Endothelial cell (in vitro differentiated cells): ENCODE measurements around the gene SS18L1. TPM values are rescaled to one million over a fixed set of nuclear protein-coding genes. Genes with fewer than 3 reads are reported as not detected.
A peak's percentile ranks its signal among the peaks of the same experiment; 100 is the strongest.

Source experiments
- DNase-seq: peaks from one replicate; pipeline ENCODE4 v3.0.0; 2021; ENCODE audit warnings: low spot score
- H3K27ac Mint-ChIP-seq: one replicate; pipeline ENCODE4 v1.8.0; 2021; ENCODE audit warnings: mixed read lengths, inconsistent platforms; ENCODE audit not compliant: unreplicated experiment
- H3K27me3 Mint-ChIP-seq: one replicate; pipeline ENCODE4 v1.8.0; 2021; ENCODE audit warnings: mild to moderate bottlenecking, moderate library complexity, mixed read lengths, inconsistent platforms; ENCODE audit not compliant: unreplicated experiment
- H3K36me3 Mint-ChIP-seq: one replicate; pipeline ENCODE4 v1.8.0; 2021; ENCODE audit warnings: mild to moderate bottlenecking, low read depth, mixed read lengths, inconsistent platforms; ENCODE audit not compliant: unreplicated experiment
- H3K4me1 Mint-ChIP-seq: one replicate; pipeline ENCODE4 v1.8.0; 2021; ENCODE audit warnings: mild to moderate bottlenecking, mixed read lengths, inconsistent platforms; ENCODE audit not compliant: unreplicated experiment
- H3K4me3 Mint-ChIP-seq: one replicate; pipeline ENCODE4 v1.8.0; 2021; ENCODE audit warnings: mild to moderate bottlenecking, mixed read lengths, inconsistent platforms; ENCODE audit not compliant: unreplicated experiment
- H3K9me3 Mint-ChIP-seq: one replicate; pipeline ENCODE4 v1.8.0; 2021; ENCODE audit warnings: mixed read lengths, inconsistent platforms; ENCODE audit not compliant: unreplicated experiment
- total RNA-seq: library from RNA; stranded (reverse); fragmentation: NEBNext Ultra II Directional; extraction: Animal tissue kit (Norgen Biotek cat#: 25700); gene quantifications from one replicate; pipeline ENCODE4 v1.2.1, GENCODE V29; 2021; ENCODE audit not compliant: unreplicated experiment
- TF ChIP-seq, protein P1 (sequence below): fragments of 200-600 bp; sonication (generic); IDR thresholded peaks from one replicate; pipeline ENCODE4 v1.5.0; 2021; ENCODE audit warnings: antibody characterized with exemption; ENCODE audit not compliant: unreplicated experiment

The SS18L1 gene
- total RNA-seq, 1 donor from 2014 or later, result 17.5 TPM

DNA sequence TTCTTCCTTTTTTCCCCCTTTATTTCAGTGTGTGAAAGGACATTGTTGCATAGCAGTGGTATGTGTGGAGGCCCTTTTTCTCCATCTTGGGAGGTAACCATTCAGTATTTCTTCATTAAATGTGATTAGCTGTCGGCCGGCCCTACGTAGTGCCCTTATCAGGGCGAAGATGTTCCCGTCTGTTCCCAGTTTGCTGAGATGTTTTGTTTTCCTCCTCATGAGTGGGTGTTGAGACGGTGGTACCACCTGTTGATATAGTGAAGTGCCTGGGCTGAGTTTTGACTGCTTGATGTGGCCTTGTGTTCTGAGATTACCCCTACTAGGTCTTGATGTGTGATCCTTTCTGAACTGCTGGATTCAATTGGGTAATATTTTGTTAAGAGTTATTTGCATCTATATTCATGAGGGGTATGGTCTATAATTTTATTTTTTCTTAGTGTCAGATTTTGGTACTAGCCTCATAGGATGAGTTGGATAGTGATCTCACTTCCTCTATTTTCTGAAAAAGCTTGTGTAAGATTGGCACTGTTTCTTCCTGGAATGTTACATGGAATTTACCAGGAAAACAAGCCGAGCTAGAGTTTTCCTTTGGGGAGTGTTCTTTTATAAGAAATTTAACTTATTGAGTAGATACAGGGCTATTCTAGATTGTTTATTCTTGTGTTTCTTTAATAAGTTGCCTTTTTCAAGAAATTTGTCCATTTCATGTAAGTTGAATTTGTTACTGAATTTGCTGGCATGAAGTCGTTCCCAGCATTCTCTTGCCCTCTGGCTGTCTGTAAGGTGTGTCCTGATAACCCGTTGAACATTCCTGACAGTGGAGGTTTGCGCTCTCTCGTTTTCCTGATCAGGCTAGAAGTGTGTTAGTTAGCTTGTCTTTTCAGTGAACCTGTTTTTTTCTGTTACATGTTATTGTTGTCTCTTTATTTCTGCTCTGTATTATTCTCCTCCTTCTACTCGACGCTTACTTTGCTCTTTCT lies 43.6 kb downstream of the SS18L1 start:
- H3K27ac Mint-ChIP-seq, result peak overlapping the region; percentile 57
- no peaks in the 10 kb centered on the region for H3K9me3 Mint-ChIP-seq
- TF ChIP-seq, protein P1, sequence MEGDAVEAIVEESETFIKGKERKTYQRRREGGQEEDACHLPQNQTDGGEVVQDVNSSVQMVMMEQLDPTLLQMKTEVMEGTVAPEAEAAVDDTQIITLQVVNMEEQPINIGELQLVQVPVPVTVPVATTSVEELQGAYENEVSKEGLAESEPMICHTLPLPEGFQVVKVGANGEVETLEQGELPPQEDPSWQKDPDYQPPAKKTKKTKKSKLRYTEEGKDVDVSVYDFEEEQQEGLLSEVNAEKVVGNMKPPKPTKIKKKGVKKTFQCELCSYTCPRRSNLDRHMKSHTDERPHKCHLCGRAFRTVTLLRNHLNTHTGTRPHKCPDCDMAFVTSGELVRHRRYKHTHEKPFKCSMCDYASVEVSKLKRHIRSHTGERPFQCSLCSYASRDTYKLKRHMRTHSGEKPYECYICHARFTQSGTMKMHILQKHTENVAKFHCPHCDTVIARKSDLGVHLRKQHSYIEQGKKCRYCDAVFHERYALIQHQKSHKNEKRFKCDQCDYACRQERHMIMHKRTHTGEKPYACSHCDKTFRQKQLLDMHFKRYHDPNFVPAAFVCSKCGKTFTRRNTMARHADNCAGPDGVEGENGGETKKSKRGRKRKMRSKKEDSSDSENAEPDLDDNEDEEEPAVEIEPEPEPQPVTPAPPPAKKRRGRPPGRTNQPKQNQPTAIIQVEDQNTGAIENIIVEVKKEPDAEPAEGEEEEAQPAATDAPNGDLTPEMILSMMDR, result no peak
- H3K36me3 Mint-ChIP-seq, result peaks cover 5% of the 10 kb centered on the region
- no peak for DNase-seq
- no peak overlapping the region for H3K4me3 Mint-ChIP-seq
- peaks cover 10% of the 10 kb centered on the region for H3K4me1 Mint-ChIP-seq
- H3K27me3 Mint-ChIP-seq, result peaks cover 7% of the 10 kb centered on the region

DNA sequence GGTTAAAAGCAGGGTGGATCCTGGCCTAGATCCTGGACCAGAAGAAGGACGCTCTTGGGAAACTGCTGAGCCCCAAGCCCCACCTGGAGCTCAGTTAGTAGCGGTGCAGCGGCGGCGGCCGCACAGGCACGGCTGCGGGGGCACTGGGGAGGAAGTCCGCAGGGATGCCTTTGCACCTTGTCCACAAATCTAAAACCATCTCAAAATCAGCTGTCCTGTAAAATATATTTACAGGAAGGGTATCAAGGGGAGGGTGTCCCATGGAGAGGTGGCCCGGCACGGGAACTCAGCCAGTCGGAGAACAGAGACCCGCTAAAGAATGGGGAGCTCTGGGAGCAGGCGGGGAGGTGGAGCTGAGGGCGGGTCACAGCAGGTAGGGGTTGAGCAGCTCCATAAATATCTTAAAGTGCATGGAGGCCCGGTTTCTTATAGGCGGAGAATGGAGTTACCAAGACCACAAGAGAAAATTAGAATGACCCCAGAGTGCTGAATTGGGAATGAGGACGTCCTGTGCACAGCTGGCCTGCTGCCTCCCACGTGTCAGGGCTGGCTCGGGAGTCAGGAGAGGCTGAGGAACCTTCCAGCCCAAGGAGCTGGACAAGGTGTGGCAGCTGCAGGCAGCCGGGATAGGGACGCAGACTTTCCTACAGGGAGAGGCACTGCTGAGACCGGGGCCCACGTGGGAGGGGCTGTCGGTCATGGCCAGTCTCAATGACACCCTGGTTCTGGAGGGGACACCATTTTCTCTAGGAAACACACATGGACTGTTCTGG lies 47.3 kb downstream of the SS18L1 start:
- Mint-ChIP-seq H3K27ac (no peak overlapping the region), H3K27me3 (peaks cover 2% of the 10 kb centered on the region), H3K36me3 (peaks cover 5% of the 10 kb centered on the region), H3K4me1 (peaks cover 10% of the 10 kb centered on the region), H3K4me3 (no peak overlapping the region), H3K9me3 (no peaks in the 10 kb centered on the region)
- no peak for DNase-seq
- TF ChIP-seq, protein P1, result no peak

DNA sequence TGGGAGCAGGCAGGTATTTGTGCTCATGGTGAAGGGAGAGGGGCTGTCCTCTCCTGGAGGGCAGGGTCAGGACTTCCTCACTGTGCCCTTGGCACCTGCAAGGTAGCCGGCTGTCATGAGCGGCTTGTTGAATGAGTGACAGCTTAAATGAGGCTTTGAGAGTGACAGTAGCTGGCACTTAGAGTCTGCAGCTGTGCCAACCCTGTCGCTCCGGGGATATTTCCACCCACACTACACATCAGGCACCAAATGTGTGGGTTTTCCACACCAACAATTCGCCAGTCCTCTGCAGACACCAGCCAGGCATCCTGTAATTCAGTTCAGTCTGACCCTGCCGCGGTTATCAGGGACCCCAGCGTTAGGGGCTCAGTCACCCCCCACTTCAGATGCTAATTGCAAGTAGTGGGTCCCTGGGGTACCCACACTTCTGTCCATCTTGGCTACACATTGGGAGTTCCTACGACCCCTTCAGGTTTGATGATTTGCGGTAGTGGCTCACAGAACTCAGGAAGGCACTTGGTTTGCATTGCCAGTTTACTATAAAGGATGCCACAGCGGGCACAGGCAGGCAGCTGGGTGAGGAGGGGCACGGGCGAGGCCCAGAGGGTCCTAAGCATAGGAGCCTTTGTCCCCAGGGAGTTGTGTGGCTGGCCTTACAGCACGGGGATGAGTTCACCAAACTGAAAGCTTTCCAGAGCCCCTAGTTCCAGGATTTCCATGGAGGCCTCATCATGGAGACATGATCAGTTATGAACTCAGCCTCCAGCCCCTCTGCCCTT lies 48.4 kb downstream of the SS18L1 start:
- Mint-ChIP-seq H3K27me3 (peaks cover 2% of the 10 kb centered on the region), H3K27ac (no peak overlapping the region), H3K9me3 (no peaks in the 10 kb centered on the region), H3K36me3 (peaks cover 5% of the 10 kb centered on the region), H3K4me1 (peaks cover 7% of the 10 kb centered on the region), H3K4me3 (no peak overlapping the region)
- no peak for DNase-seq
- TF ChIP-seq, protein P1, result no peak

DNA sequence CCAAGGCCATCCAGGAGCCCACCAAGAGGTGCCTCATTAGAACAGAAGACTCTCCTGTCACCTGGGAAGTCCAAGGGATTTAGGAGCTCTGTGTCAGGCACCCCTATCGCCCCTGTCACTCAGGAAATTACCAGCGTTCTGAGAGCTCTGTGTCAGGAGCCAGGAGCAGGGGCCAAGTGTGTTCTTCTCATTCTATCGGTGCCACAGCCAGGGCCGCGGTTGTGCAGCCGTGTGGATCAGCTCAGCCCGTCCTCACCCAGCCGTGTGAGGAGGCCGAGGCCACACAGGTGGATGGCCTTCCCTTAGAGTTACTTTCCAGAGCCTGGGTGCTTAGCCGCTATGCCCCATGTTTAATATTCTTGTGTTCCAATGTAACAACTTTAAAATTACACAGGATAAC lies 49.1 kb downstream of the SS18L1 start:
- DNase-seq, result no peak
- no peaks in the 10 kb centered on the region for H3K9me3 Mint-ChIP-seq
- no peak overlapping the region for H3K4me3 Mint-ChIP-seq
- no peak overlapping the region for H3K27ac Mint-ChIP-seq
- H3K27me3 Mint-ChIP-seq, result peaks cover 2% of the 10 kb centered on the region
- TF ChIP-seq, protein P1, result no peak
- peaks cover 5% of the 10 kb centered on the region for H3K36me3 Mint-ChIP-seq
- H3K4me1 Mint-ChIP-seq, result peaks cover 3% of the 10 kb centered on the region
